HepG2 (cell line): ENCODE results near the gene DGCR2.

Experiments
- ELF3 ChIP-seq: IDR thresholded peaks from 2 replicates; pipeline ENCODE4 v1.6.1; 2016; ENCODE audit warnings: missing genetic modification reagents, missing compliant biosample characterization
- ETV6 ChIP-seq: sonication (generic); formaldehyde crosslinking; conservative IDR thresholded peaks from 2 replicates; pipeline ENCODE4 v1.4.0; 2020; ENCODE audit warnings: missing genetic modification reagents
- FOXK2 ChIP-seq: fragments of 450-650 bp; IDR thresholded peaks from 2 replicates; pipeline ENCODE4 v1.6.1; 2016
- HDAC2 ChIP-seq: sonication (generic); formaldehyde crosslinking; IDR thresholded peaks from 2 replicates; pipeline ENCODE4 v1.4.0; 2020; ENCODE audit warnings: missing genetic modification reagents
- HNF4A ChIP-seq: sonication (generic); formaldehyde crosslinking; IDR thresholded peaks from 2 replicates; pipeline ENCODE4 v1.4.0; 2020; ENCODE audit warnings: missing genetic modification reagents
- RARG ChIP-seq: sonication (generic); formaldehyde crosslinking; IDR thresholded peaks from 2 replicates; pipeline ENCODE4 v1.4.0; 2020; ENCODE audit warnings: low read depth, mild to moderate bottlenecking, missing genetic modification reagents
- THAP11 ChIP-seq: IDR thresholded peaks from 2 replicates; pipeline ENCODE4 v1.6.1; 2016; ENCODE audit warnings: missing biosample characterization, missing genetic modification reagents
- ZBTB8A ChIP-seq: sonication (generic); formaldehyde crosslinking; IDR thresholded peaks from 2 replicates; pipeline ENCODE4 v1.4.0; 2020; ENCODE audit warnings: mild to moderate bottlenecking, low read depth, missing genetic modification reagents, borderline replicate concordance
- ZNF12 ChIP-seq: sonication (generic); formaldehyde crosslinking; IDR thresholded peaks from 2 replicates; pipeline ENCODE4 v1.5.0; 2020; ENCODE audit warnings: missing genetic modification reagents
- TF ChIP-seq, protein P1 (sequence below): sonication (generic); formaldehyde crosslinking; IDR thresholded peaks from 2 replicates; pipeline ENCODE4 v1.5.0; 2020; ENCODE audit warnings: mild to moderate bottlenecking, missing genetic modification reagents, moderate library complexity

DNA sequence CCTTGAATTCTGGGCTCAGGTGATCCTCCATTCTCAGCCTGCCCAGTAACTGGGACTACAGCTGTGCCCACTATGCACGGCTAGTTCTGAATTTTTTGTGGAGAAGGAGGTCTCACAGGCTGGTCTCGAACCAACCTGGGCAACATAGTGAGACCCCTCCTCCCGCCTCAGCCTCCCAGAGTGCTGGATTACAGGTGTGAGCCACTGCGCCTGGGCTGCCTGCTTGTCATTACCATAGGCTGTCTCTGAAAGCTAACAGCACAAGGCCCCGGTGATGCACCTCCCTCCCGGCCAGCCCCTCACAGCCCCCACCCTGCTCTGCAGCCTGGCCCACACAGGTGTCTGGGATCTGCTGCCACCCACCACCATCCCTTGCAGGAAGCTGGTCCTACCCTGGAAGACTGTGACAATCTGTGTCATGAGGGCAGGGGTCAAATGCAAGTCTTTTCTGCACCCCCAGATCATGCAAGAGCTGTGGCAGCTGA is 82.4 kb downstream of the DGCR2 start:
- TF ChIP-seq THAP11 (CRISPR knock-in tag) (no peak), RARG (CRISPR knock-in tag) (no peak), ZBTB8A (CRISPR knock-in tag) (no peak), HDAC2 (CRISPR knock-in tag) (no peak), ZNF12 (CRISPR knock-in tag) (no peak), FOXK2 (no peak), ETV6 (CRISPR knock-in tag) (no peak), ELF3 (no peak), HNF4A (CRISPR knock-in tag) (no peak)
- TF ChIP-seq, protein P1, sequence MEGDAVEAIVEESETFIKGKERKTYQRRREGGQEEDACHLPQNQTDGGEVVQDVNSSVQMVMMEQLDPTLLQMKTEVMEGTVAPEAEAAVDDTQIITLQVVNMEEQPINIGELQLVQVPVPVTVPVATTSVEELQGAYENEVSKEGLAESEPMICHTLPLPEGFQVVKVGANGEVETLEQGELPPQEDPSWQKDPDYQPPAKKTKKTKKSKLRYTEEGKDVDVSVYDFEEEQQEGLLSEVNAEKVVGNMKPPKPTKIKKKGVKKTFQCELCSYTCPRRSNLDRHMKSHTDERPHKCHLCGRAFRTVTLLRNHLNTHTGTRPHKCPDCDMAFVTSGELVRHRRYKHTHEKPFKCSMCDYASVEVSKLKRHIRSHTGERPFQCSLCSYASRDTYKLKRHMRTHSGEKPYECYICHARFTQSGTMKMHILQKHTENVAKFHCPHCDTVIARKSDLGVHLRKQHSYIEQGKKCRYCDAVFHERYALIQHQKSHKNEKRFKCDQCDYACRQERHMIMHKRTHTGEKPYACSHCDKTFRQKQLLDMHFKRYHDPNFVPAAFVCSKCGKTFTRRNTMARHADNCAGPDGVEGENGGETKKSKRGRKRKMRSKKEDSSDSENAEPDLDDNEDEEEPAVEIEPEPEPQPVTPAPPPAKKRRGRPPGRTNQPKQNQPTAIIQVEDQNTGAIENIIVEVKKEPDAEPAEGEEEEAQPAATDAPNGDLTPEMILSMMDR (CRISPR knock-in tag): no peak
